C4-2B (cell line): ENCODE measurements around the gene HOXD4.

ENCODE experiments used
- H3K27ac ChIP-seq: fragments of 450-650 bp; 2 replicates; pipeline ENCODE4 v1.5.1; 2017
- CTCF ChIP-seq: fragments of 450-650 bp; conservative IDR thresholded peaks from 2 replicates; pipeline ENCODE4 v1.5.1; 2017; ENCODE audit warnings: mild to moderate bottlenecking
- ZFX ChIP-seq: fragments of 450-650 bp; IDR thresholded peaks from 2 replicates; pipeline ENCODE4 v1.6.1; 2017

The HOXD4 gene

GRCh38 chr2:176110415-176111308, 40.7 kb upstream of the HOXD4 start:
- no peak overlapping the region for H3K27ac ChIP-seq
- TF ChIP-seq CTCF = no peak
- no peak for TF ChIP-seq ZFX

GRCh38 chr2:176111309-176111663, 40.1 kb upstream of the HOXD4 start:
- H3K27ac ChIP-seq = no peak overlapping the region
- TF ChIP-seq ZFX (no peak), CTCF (peak; percentile 90)

GRCh38 chr2:176111846-176112374, 39.4 kb upstream of the HOXD4 start:
- no peak for TF ChIP-seq ZFX
- no peak for TF ChIP-seq CTCF
- no peak overlapping the region for H3K27ac ChIP-seq

- H3K27ac ChIP-seq = no peak overlapping the region
- TF ChIP-seq CTCF = no peak
- no peak for TF ChIP-seq ZFX
These were observed 38.7 kb upstream of the HOXD4 start for GRCh38 chr2:176112375-176113302.

- H3K27ac ChIP-seq = no peak overlapping the region
- no peak for TF ChIP-seq ZFX
- no peak for TF ChIP-seq CTCF
These were observed 37.0 kb upstream of the HOXD4 start for GRCh38 chr2:176114120-176114929.

- H3K27ac ChIP-seq = no peak overlapping the region
- TF ChIP-seq ZFX (no peak), CTCF (no peak)
These were observed 36.3 kb upstream of the HOXD4 start for GRCh38 chr2:176114930-176115625.
